H1 (cell line): ENCODE measurements around the gene DIP2C.

ENCODE experiments used
- ATF2 ChIP-seq: IDR thresholded peaks from 2 replicates; pipeline ENCODE4 v1.6.1; 2012; ENCODE audit warnings: low read length, inconsistent platforms
- CTCF ChIP-seq, 3 experiments: IDR thresholded peaks; 1 replicate in 2 of 3; 2 replicates in 1 of 3; pipeline versions ENCODE4 v1.5.1 to v1.6.1; 2011; ENCODE audit warnings: low read length in 3 of 3, mild to moderate bottlenecking in 3 of 3, inconsistent platforms in 2 of 3, low read depth in 1 of 3, moderate library complexity in 1 of 3; ENCODE audit not compliant: insufficient read depth in 1 of 3; ENCODE audit errors: control extremely low read depth in 1 of 3
- JUND ChIP-seq: IDR thresholded peaks from 2 replicates; pipeline ENCODE4 v1.6.1; 2011; ENCODE audit warnings: mild to moderate bottlenecking, improper control_type of control experiment, low read length
- MAX ChIP-seq: IDR thresholded peaks from 2 replicates; pipeline ENCODE4 v1.6.1; 2012; ENCODE audit warnings: inconsistent platforms
- POLR2A ChIP-seq, 2 experiments: IDR thresholded peaks; 1 replicate in 1 of 2; 2 replicates in 1 of 2; pipeline ENCODE4 v1.6.1; 2011; ENCODE audit warnings: low read depth in 2 of 2, low read length in 2 of 2, mild to moderate bottlenecking in 2 of 2; ENCODE audit errors: control extremely low read depth in 1 of 2
- POLR2AphosphoS5 ChIP-seq: IDR thresholded peaks from 2 replicates; pipeline ENCODE4 v1.6.1; 2011; ENCODE audit warnings: low read depth, low read length

- TF ChIP-seq CTCF (IDR thresholded peaks at IDR 0.05; ENCODE audit: control extremely low read depth in 1 of 3, insufficient read depth in 1 of 3, low read depth in 1 of 3, low read length in 3 of 3) (no peak), POLR2A (IDR thresholded peaks at IDR 0.05; ENCODE audit: control extremely low read depth in 1 of 2, low read depth in 2 of 2, low read length in 2 of 2) (no peak), JUND (no peak), POLR2AphosphoS5 (no peak), MAX (no peak), ATF2 (no peak)
These were observed 211.8 kb downstream of the DIP2C start for GRCh38 chr10:477620-478019.
